Measurements from ENCODE around the gene EXOSC7.

DNA sequence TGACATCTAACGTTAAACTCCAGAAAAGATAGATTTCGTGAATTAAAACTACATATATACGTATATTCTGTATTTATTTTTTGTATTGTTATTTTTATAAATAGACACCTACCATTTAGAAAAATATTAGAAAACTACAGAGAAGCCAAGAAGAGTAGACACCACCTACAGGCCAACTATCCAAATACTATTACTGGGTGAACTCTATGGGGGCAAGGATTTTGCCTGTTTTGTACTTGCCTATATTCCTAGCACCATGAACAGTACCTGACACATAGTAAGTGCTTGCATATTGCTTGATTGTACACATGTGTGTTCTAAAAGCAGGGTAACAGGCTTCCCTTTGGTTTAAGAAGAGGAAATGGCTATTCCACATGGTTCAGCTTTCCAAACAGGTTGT lies 25.7 kb downstream of the EXOSC7 start:
- no peak for TF ChIP-seq EZH2 (IDR thresholded peaks at IDR 0.05; ENCODE audit: borderline replicate concordance, insufficient read depth, low read length, poor library complexity, severe bottlenecking)
- TF ChIP-seq, protein P1, sequence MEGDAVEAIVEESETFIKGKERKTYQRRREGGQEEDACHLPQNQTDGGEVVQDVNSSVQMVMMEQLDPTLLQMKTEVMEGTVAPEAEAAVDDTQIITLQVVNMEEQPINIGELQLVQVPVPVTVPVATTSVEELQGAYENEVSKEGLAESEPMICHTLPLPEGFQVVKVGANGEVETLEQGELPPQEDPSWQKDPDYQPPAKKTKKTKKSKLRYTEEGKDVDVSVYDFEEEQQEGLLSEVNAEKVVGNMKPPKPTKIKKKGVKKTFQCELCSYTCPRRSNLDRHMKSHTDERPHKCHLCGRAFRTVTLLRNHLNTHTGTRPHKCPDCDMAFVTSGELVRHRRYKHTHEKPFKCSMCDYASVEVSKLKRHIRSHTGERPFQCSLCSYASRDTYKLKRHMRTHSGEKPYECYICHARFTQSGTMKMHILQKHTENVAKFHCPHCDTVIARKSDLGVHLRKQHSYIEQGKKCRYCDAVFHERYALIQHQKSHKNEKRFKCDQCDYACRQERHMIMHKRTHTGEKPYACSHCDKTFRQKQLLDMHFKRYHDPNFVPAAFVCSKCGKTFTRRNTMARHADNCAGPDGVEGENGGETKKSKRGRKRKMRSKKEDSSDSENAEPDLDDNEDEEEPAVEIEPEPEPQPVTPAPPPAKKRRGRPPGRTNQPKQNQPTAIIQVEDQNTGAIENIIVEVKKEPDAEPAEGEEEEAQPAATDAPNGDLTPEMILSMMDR (IDR thresholded peaks at IDR 0.05; ENCODE audit: poor library complexity, severe bottlenecking): no peak
- TF ChIP-seq POLR2AphosphoS5 (IDR thresholded peaks at IDR 0.05): no peak
- TF ChIP-seq RAD21 (conservative IDR thresholded peaks at IDR 0.05): no peak
- TF ChIP-seq EP300 (conservative IDR thresholded peaks at IDR 0.05; ENCODE audit: poor library complexity, severe bottlenecking): no peak
- TF ChIP-seq TAF1 (IDR thresholded peaks at IDR 0.05; ENCODE audit: low read depth): no peak
- TF ChIP-seq SMC3 (conservative IDR thresholded peaks at IDR 0.05; ENCODE audit: poor library complexity): no peak
- TF ChIP-seq, protein P2, sequence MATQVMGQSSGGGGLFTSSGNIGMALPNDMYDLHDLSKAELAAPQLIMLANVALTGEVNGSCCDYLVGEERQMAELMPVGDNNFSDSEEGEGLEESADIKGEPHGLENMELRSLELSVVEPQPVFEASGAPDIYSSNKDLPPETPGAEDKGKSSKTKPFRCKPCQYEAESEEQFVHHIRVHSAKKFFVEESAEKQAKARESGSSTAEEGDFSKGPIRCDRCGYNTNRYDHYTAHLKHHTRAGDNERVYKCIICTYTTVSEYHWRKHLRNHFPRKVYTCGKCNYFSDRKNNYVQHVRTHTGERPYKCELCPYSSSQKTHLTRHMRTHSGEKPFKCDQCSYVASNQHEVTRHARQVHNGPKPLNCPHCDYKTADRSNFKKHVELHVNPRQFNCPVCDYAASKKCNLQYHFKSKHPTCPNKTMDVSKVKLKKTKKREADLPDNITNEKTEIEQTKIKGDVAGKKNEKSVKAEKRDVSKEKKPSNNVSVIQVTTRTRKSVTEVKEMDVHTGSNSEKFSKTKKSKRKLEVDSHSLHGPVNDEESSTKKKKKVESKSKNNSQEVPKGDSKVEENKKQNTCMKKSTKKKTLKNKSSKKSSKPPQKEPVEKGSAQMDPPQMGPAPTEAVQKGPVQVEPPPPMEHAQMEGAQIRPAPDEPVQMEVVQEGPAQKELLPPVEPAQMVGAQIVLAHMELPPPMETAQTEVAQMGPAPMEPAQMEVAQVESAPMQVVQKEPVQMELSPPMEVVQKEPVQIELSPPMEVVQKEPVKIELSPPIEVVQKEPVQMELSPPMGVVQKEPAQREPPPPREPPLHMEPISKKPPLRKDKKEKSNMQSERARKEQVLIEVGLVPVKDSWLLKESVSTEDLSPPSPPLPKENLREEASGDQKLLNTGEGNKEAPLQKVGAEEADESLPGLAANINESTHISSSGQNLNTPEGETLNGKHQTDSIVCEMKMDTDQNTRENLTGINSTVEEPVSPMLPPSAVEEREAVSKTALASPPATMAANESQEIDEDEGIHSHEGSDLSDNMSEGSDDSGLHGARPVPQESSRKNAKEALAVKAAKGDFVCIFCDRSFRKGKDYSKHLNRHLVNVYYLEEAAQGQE (IDR thresholded peaks at IDR 0.05; ENCODE audit: borderline replicate concordance): no peak
